NCI-H1048 (cell line): Measurements from ENCODE around the gene CBFA2T3.
"Not testable (repeated sequence)": the region's sequence is repeated elsewhere in the genome, so short reads cannot be mapped to it uniquely, and the experiment has no call there.

Experiments used
- DNase-seq: peaks from one replicate; lab custom pipeline; 2025; lab: John Stamatoyannopoulos, UW

The CBFA2T3 gene

DNA sequence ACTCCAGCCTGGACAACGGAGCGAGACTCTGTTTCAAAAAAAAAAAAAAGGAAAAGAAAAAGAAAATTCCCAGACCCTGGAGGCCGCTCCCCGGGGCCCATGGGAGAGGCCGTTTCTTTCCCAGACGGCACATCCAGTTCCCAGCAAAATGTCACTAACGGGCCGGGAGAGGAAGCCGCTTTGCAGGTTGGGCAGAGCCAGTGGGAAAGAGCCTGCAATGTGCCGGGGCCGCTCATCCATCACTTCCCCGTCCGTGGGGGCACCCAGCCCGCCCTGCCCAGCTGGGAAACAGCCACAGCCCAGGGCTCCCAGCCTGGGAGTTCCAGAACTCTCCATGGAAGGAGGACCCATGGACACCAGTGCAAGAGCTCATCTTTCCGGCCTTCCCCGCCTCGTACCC, 68.7 kb downstream of the CBFA2T3 start:
- no peak for DNase-seq

DNA sequence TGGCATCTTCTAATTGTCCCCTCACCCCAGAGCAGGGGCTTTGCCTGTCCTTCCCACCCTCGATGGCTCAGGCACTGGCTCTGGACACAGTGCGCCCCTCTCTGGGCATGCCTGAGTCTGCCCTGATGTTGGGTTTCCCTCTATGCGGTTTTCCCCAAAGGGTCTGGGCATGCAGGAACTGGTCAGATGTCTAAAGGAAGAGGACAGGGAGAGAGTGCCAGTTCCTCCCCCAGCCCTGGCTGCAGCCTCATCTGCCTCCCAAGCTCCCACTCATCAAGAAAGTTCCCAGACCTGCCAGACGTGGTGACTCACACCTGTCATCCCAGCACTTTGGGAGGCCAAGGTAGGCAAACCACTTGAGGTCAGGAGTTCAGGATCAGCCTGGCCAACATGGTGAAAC, 69.2 kb downstream of the CBFA2T3 start:
- DNase-seq, result no peak

DNA sequence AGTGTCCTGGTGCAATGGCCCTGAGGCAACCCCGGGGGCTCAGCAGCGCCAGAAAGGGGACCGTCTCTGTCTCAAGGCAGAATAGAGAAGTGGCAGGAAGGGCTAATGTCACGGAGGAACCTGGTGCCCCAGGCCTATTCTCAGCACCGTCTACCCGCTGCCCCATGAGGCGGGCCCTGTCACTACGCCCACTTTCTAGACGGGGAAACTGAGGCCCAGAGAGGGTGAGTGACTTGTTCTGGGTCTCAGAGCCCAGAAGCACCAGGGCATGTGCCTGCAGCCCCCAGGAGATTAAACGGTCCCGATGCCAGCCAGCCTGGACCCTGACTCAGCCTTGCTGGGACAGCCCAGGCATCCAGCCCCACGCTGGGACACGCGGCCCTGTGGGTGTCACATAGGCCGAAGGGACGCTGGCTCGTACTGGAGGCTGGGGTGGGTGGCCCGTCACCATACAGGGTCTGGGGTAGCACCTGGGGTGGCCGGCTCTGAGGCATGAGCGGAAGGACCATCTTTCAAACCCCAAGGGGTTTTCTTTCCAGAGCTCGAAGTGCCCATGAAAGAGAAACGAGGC, 70.4 kb downstream of the CBFA2T3 start:
- no peak for DNase-seq

- no peak for DNase-seq
Observed at GRCh38 chr16:88906020-88906419, 71.0 kb downstream of the CBFA2T3 start.

GRCh38 chr16:88905563-88905962, 71.4 kb downstream of the CBFA2T3 start:
- no peak for DNase-seq

- DNase-seq, result no peak
Observed at GRCh38 chr16:88904676-88905365, 72.2 kb downstream of the CBFA2T3 start.

DNA sequence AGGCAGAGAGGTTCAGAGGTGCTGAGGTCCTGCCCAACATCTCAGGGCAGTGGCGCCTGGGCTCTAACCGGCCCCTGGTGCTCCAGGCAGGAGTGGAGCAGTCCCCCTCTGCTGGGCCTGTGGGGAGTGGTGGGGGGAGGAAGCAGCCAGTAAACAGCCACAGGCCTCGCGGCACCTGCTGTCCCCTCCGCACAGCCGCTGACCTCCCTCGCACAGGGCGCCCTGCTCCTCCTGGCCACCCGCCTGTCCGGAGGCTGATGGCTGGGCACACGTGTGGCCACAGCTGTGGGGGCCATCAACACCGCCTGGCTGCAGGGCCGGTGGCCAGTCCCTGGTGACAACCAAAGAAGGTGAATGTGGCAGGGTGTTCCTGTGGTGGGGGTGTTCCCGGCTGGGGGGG, 73.7 kb downstream of the CBFA2T3 start:
- no peak for DNase-seq

DNA sequence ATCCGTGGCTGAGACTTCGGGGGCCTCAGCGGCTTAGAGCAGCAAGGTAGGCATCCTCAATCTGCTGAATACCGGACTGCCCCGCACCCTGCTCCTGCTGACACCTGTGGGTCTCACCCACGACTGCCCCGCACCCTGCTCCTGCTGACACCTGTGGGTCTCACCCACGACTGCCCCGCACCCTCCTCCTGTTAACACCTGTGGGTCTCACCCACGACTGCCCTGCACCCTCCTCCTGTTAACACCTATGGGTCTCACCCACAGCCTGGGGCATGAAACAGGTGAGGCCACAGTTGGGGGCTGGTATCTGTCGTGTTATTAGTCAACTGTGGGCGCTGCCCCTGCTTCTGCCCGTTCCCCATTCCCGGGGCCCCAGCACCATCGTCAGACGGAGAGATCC, 74.3 kb downstream of the CBFA2T3 start:
- no peak for DNase-seq

- DNase-seq, result no peak
Observed at GRCh38 chr16:88901718-88902337, 75.2 kb downstream of the CBFA2T3 start.

DNA sequence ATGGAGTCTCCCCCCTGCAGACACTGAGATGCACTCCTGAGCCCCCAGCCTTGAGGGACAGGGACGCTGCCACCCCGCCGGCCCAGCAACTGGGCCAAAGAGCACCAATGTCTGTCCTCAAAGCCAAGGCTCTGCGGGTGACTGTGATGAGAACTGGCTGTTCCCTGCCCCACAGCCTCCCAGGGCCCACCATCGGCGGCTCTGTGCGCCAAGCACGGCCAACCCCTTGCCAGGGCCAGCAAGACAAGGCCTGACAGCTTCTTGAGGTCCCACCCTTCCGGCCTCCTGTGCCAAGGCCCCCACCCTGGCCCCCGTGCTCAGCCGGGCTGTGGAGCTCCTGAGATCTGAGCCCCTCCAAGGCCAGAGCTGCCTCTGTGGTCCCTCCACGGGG, 76.3 kb downstream of the CBFA2T3 start:
- no peak for DNase-seq

- no peak for DNase-seq
Observed at GRCh38 chr16:88899901-88900661, 76.9 kb downstream of the CBFA2T3 start.

- DNase-seq, result no peak
Observed at GRCh38 chr16:88897696-88898425, 79.1 kb downstream of the CBFA2T3 start.

DNA sequence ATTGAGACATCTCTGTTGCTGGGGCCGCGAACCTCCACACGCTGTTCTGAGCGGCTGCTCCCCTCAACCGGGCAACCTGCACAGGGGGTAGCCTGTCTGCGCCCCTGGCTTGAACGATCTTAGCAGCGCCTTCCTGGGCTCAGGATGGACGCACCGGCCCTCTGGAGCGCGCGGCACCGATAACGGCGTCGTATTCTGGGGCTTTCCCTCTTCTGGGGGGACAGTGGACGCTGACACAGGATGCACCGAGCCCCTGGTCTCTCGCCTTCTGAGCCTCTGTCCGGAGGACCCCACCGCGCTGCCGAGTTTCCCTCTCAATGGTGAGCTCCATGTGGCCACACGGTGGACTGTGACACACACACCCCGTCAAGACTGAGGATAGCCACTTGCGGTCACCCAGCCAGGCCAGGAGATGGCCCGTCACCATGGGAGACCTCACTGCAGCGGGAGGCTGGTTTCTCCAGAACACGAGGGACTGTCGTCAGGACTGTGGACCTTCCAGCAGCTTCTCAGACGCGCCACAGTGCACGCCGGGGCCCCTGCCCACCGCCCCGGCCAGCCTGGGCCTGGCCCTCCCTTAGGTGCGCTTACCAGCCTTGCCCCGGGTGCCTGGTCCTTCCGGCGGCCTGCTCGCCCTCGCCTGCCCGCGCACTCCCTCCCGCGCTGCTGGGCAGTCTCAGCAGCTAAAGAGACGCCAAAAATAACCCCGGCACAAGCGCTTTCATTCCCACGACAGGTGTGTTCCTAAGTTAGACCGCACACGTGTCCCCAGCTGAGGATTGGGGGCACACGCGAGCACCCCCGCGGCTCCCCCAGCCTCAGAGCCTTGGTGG, 80.6 kb downstream of the CBFA2T3 start:
- DNase-seq, result no peak

DNA sequence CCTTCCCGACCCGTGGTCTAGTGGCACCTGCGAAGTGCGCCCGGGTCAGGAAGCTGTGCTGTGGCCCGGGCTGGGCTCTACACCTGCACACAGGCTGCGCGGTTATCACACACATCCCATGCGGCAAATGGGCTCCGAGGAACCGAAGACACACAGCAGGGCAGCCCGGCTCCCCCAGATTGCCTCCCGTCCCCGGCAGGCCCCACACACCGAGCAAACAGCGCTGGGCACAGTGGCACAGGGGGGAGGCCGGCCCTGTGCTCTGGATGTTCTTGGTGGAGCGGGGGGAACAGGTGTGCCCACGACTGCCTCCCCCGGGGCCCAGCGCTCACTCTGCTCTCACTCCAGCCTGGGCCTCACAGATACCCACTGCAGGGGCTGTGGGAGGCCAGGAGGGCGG, 81.7 kb downstream of the CBFA2T3 start:
- no peak for DNase-seq

GRCh38 chr16:88894681-88895300, 82.2 kb downstream of the CBFA2T3 start:
- no peak for DNase-seq

DNA sequence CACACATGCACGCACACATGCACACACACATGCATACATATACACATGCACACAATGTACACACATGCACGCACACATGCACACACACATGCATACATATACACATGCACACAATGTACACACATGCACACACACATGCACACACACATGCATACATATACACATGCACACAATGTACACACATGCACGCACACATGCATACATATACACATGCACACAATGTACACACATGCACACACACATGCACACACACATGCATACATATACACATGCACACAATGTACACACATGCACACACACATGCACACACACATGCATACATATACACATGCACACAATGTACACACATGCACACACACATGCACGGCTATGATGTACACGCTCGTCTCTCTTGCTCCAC, 82.7 kb downstream of the CBFA2T3 start:
- DNase-seq, result not testable (repeated sequence)

DNA sequence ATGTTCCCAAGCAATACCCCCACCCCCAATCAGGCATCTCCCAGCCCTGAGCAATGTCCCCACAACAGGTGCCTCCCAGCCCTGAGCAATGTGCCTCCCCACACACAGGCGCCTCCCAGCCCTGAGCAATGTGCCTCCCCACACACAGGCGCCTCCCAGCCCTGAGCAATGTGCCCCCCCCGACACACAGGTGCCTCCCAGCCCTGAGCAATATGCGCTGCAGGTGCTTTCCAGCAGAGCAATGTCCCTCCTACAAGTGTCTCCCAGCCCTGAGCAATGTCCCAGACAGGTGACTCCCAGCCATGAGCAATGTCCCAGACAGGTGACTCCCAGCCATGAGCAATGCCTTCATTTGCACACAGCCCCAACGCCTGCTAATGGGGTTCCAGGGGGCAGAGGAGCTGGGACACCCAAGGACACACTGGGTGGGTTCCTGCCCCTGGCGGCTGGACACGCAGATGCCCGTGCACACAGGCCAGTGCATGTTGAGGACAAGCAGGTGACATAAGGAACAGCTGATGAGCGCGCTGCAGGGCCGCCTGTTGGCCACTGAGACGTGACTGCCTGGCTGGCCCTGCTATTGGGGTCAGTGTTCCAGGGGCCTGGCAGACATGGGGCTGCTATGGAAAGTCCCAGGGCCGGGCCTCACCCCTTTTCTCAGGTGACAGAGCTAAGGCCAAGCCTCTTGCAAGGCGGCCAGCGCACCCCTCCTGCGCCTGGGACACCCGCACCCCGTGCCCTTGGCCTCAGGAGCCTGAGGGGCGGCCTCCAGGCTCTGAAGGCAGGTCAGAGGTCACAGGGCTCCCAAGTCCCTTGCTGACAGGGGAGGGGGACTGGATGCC, 83.7 kb downstream of the CBFA2T3 start:
- DNase-seq, result no peak

DNA sequence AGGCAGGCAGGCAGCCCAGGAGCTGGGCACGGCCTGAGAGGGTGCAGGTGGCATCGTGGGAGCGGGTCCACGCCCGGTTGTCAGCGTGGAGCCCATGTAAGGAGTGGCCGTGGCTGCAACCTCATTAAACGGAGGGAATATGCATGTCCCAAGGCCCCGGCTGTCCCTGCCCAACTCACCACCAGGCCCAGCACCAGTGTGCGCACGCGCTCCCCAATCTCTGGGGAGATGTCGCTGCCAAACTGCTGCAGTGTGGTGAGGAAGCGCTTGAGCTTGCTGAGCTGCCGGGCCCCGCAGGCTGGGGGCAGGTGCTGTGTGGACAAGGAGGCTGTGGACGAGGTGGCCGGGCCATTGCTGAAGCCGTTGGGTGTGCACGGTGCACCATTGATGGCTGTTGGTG, 84.9 kb downstream of the CBFA2T3 start:
- DNase-seq, result no peak

- no peak for DNase-seq
Observed at GRCh38 chr16:88891083-88891482, 85.9 kb downstream of the CBFA2T3 start.
